Cardiac fibroblast (primary cell): Measurements from ENCODE around the gene SLC10A3.
"Not testable (repeated sequence)": the region's sequence is repeated elsewhere in the genome, so short reads cannot be mapped to it uniquely, and the experiment has no call there.

Experiments used
- DNase-seq, 2 donors: peaks; one replicate each; pipeline versions ENCODE4 v3.0.0 to v3.0.0-alpha.2; 2010; ENCODE audit warnings: low read depth in 2 of 2
- H3K4me3 ChIP-seq, 2 donors: replicated peaks in 1 of 2; 1 replicate in 1 of 2; 2 replicates in 1 of 2; pipeline ENCODE4 v1.5.1; 2011; ENCODE audit warnings: low read depth in 2 of 2, low read length in 2 of 2, mild to moderate bottlenecking in 2 of 2, moderate library complexity in 1 of 2
- TF ChIP-seq, protein P1 (sequence below): IDR thresholded peaks from one replicate; pipeline ENCODE4 v1.5.1; 2011; ENCODE audit warnings: low read depth, mild to moderate bottlenecking, low read length, inconsistent platforms

The SLC10A3 gene

DNA sequence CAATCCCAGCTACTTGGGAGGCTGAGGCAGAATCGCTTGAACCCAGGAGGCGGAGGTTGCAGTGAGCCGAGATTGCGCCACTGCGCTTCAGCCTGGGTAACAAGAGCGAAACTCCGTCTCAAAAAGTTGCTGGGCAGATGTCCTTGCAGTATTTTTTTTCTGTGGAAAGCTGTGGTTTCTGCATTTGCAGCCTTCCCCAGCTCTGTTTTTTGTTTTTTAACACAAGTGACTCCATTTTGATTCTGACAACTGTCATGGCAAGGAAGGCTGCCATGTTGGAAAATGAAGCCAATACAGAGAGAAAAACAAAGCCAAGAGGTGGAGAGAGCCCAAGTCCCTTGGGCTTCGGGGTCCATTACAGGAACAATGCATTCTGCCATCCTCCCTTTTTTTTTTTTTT, 11.7 kb upstream of the SLC10A3 start:
- no peak overlapping the region for H3K4me3 ChIP-seq
- TF ChIP-seq, protein P1, sequence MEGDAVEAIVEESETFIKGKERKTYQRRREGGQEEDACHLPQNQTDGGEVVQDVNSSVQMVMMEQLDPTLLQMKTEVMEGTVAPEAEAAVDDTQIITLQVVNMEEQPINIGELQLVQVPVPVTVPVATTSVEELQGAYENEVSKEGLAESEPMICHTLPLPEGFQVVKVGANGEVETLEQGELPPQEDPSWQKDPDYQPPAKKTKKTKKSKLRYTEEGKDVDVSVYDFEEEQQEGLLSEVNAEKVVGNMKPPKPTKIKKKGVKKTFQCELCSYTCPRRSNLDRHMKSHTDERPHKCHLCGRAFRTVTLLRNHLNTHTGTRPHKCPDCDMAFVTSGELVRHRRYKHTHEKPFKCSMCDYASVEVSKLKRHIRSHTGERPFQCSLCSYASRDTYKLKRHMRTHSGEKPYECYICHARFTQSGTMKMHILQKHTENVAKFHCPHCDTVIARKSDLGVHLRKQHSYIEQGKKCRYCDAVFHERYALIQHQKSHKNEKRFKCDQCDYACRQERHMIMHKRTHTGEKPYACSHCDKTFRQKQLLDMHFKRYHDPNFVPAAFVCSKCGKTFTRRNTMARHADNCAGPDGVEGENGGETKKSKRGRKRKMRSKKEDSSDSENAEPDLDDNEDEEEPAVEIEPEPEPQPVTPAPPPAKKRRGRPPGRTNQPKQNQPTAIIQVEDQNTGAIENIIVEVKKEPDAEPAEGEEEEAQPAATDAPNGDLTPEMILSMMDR, result no peak
- no peak for DNase-seq

DNA sequence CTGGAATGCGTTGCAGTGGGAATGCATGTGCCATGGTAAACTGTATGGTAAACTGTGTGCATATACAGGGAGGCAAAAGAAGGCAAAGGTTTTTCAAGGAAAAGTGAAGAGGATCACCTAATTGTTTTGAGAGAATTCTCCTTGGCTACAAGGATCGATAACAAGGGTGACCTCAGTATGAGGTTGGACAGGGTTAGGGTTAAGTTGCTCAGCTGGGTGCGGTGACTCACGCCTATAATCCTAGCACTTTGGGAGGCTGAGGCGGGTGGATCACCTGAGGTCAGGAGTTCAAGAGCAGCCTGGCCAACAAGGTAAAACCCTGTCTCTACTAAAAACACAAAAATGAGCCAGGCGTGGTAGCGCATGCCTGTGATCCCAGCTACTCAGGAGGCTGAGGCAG, 11.0 kb upstream of the SLC10A3 start:
- H3K4me3 ChIP-seq, DNase-seq: not testable (repeated sequence)

DNA sequence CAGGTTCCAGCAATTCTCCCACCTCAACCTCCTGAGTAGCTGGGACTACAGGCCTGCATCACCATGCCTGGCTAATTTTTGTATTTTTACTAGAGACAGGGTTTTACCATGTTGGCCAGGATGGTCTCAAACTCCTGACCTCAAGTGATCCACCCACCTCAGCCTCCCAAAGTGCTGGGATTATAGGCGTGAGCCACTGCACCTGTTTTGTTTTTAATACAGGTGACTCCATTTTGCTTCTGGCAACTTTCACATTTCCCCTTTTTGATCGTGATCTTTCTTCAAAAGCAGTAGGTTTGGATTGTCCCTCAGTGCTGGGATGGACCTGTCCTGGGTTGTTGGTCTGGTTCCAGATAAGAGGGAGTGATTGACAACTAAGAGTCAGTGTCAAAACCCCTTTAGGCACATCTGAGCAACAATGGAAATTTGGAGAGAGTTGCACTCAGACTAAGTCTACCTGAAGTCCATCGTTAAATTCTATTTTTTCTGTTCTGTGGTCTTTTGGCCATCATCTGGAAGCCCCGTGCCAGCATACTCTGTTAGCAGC, 6.2 kb upstream of the SLC10A3 start:
- DNase-seq, H3K4me3 ChIP-seq: not testable (repeated sequence)

DNA sequence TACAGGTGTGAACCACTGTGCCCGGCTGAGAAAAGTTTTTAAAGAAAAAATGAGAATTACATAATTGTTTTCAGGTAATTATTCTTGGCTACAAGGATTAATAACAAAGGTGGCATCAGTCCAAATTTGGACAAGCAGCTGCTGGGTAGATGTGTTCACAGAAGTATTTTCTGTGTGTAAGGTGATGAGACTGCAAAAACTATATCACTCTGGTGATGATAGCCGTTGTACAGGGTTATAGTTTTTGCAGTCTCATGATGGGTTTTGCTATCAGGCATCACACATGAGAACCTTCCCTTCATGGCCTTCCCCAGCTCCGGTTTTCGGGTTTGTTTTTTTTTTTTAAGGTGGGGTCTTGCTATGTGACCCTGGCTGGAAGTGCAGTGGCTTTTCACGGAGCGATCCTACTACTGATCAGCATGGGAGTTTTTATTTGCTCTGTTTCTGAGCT, 5.1 kb upstream of the SLC10A3 start:
- TF ChIP-seq, protein P1, result no peak
- DNase-seq, result no peak
- no peak overlapping the region for H3K4me3 ChIP-seq

DNA sequence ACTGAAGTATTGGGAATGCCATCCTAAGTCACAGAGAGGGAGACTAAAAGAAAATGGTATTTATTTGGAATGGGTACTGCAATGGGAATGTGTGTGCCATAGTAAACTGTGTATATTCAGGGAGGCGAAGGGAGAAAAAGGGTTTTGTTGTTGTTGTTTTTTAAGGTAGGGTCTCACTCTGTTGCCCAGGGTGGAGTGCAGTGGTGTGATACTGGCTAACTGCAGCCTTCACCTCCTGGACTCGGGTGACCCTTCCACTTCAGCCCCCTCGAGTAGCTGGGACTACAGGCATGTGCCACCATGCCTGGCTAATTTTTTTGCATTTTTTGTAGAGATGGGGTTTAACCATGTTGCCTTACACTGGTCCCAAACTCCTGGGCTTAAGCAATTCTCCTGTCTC, 4.3 kb upstream of the SLC10A3 start:
- TF ChIP-seq, protein P1, result no peak
- DNase-seq, result no peak
- H3K4me3 ChIP-seq, result no peak overlapping the region

DNA sequence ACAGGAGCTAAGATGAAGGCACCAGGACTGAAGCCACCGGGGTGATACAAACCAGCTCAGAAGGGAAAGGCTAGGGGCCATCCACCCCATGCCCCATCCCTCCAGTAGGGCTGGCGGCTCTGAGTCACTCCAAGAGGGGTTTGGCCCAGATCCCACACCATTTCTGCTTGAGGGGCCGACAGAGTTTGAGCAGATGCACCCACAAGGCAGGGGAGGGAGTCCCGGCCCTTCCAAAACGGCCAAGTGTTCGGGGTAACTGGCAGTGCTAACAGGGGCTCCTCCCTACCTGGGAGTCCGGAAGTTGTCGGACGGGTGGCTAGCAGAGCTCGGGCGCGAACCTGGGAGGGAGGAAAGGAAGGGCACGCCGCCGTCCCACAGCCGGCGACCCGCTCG, 412 bp downstream of the SLC10A3 start:
- TF ChIP-seq, protein P1, result no peak
- peak; percentile 52 to 56 for DNase-seq
- H3K4me3 ChIP-seq, result peak overlapping the region; percentile 58 to 62

DNA sequence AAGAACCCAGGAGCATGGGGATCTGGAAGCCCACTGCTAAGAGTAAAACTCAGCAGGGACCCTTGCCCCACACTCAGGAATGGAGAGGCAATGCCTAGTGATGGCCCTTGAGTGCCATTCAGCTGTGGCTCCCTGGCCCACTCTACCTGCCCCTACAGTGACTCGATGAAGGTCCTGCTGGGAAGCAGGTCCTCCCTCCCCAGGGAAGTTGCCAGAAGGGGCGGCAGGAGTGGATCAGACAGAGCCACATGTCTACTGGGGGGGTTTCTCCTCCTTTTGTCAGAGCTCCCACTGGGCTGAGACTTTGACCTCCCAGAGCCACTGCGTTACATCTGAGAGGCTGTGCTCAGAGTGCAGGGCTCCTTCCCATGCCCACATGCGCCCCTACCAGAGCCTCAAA, 1.2 kb downstream of the SLC10A3 start:
- no peak for DNase-seq
- peak overlapping the region in 1 of 2 donors; percentile 58 for H3K4me3 ChIP-seq
- TF ChIP-seq, protein P1, result no peak

DNA sequence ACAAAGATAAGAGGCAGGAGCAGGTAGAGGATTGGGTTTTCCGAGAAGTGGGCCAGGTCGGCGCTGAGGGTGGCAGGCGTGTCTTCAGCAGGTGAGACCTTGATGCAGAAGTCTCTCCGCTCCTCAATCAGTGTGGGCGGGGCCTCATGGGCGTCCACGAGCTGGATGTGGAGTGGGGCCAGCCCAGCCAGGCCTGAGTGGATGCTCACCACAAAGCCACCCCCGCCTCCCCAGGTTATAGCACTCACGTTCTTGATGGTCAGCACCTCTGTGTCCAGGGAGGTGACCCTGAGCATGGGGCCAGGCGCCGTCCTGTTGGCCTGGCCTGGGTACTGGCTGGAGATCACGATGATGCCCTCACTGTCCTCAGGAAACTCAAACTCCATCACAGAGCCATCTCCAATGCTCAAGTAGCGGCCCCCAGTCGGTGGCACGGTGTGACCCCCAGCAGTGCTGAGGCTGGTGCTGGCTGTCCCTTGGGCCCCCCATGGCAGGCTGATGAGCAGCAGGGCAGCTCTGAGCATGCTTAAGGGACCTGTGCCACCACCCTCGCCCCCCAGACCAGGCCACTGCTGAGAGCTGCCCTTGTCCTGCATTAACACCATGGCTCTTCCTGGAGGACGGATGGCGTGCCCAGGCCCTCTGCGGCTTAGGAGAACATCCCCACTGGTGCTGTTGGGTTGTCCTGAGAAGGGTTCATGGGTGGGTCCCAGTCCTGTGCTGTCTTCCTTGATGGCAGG, 1.9 kb downstream of the SLC10A3 start:
- DNase-seq, result no peak
- H3K4me3 ChIP-seq, result no peak overlapping the region
- TF ChIP-seq, protein P1, result no peak
